LHCN-M2 (cell line): ENCODE data around the gene PLCE1. TPM values are rescaled to one million over a fixed set of nuclear protein-coding genes. Genes with fewer than 3 reads are reported as not detected.

Experiments used
- DNase-seq: peaks from one replicate; pipeline ENCODE4 v3.0.0-alpha.2; 2012; ENCODE audit warnings: low read depth
- total RNA-seq: library from RNA; depleted of rRNA; stranded (reverse); fragments of >200 nt; gene quantifications from 2 replicates; pipeline ENCODE4 v1.2.3, GENCODE V29; 2014; rRNA removed

Gene PLCE1
- total RNA-seq, 1 experiment from 2014 or later, result 6.7 TPM

DNA sequence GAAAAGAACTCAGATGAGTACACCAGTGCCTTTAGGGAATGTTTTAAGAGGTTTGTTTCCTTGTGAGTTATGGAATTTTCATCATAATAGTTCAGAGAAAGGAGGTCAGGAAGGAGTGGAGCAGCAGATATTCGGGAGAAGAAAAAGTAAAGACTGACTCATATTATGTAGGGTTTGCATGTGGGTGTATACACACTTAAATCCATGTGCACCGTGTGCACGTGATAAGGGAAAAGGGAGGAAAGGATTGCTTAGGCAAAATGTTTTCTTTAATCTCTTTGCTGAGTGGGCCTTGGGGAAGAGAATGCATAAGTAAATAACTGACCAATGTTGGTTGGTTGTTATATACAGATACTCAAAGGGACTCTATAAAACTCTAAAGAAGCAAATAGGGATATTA is 30.2 kb downstream of the PLCE1 start:
- DNase-seq, result no peak

- no peak for DNase-seq
Observed at GRCh38 chr10:94024407-94024806, 30.7 kb downstream of the PLCE1 start.

DNA sequence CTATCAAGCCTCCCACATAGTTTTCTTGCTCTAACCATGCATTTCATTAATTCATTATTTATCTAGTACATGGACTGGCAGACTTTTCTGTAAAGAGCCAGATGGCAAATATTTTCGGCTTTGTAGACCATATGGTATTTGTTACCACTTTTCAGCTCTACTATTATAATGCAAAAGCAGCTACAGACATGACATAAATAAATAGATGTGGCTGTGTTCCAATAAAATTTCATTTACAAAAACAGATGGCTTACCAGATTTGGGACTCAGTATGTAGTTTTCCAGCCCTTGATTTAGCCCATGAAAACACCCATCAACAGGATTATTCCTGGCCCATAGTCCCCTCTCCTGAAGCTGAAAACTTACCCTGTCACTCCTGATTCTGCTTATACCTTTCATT is 32.1 kb downstream of the PLCE1 start:
- no peak for DNase-seq

DNA sequence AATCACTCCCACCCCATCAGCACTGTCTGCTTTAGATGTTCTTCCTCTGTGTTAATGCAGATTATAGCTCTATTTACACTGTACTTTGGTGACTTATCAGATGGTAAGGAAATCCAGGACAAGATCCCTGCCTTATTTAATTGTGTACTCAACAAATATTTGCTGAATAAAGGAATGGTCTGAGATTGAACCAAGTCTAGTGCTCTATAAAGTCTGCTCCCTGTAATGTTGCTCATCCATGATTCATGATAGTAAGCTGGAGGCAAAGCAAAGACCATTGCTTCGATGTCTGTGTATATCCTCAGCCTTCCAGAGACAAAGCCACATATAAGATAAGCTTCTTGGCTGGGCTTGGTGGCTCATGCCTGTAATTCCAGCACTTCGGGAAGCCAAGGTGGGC is 33.5 kb downstream of the PLCE1 start:
- no peak for DNase-seq

DNA sequence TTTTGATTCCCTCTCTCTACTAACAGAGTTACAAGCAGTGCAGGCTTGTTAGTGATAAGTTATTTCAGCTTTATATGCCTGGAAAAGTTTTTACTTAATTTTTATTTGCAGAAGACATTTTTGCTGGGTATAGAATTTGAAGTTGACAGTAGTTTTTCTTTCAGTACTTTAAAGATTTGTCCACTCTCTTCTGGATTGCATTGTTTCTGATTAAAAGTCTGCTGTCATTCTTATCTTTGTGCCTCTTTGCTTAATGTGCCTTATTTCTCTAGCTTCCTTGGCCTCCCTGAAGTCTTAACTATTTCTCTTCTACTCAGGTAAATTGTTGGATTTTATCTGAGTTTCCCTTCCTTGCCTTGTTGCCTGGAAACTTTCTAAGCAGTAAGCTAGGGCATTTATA is 36.2 kb downstream of the PLCE1 start:
- DNase-seq, result no peak

GRCh38 chr10:94035982-94036765 is 42.4 kb downstream of the PLCE1 start:
- no peak for DNase-seq

DNA sequence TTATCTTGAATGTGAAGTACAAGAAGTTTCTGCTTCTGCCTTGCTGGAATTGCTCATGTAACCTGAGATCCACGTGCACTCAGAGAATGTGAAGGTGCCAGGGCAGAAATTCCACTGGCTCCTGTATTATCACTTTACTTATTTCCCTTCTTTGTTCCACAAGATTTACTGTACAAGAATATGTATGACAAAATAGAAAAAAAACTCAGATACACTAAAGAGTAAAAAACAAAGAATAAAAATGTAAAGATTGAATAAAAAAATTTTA is 43.0 kb downstream of the PLCE1 start:
- DNase-seq, result no peak

DNA sequence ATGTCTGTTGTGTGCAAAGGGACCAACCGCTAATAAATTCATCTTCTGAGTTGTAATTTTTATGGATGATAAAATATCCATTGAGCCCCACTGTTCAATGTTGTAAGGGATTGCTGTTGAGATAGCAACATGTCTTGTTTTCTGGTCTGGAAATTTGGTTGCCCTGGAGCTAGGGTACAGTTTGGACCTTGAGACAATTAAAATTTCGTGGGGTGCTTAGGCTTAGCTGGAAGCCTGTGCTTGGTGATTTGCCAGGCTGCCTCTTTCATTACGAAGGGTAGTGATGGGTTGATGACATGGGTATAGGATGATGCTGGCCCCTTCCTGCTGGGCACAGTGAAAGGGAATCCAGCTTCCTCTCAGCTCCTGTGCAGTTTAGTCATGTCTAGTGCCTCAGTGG is 43.6 kb downstream of the PLCE1 start:
- no peak for DNase-seq

DNA sequence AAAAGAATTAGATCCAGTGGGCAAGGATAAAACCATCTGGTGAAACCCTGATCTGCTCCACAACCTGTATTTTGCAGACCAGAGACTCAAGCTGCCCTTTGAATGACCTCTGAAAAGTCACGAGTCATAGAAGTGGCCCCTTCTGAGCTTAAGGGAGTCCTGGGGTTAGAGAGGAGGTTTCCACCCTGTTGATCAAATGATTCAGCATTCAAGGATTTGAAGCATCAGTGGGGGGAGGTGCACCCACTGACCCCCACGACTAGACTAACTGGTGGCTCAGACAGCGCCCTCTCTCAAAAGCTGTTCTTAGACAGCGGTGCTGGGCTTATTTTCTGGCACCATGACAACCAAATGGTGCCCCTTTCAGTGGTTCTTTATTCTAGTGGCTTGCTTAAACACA is 44.3 kb downstream of the PLCE1 start:
- peak; percentile 76 for DNase-seq

- no peak for DNase-seq
Observed at GRCh38 chr10:94041206-94041605, 47.5 kb downstream of the PLCE1 start.

DNA sequence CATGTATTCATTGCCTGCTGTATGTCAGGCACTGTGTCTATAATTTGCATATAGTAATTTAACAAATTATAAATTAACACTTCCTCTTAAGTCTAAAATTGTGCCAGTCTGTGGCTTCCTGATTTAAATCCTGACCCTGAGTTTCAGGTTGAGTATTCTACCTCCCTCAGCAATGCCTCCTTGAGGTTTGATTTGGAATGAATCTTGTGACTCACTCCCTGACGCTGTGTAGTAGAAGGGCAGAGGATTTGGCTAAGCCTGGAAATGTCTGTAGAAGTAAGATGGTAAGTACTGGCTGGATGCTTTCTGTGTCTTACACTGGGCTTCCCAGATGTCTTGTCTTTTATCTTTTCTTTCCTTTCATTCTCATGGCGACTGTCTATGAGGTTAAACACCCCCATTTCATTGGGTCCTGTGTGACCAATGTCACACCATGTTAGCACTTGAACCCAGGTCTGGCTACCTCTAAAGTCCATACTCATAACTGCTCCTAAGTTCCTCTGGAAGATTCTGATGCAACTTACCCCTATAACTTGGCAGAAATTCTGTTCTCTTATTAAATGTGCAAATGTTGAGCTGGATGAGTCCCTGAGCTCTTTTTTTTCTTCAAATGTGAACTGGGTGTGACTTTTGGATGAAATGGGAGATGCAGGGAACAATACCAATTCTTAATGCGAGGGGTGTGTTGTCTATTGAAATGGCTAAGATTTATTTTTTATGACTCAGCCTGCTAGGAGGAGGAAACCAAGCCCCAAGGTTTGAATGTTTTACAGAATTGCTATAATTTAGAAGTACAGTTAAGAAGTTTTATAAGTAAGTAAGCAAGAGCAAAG is 48.5 kb downstream of the PLCE1 start:
- DNase-seq, result peak; percentile 85

- no peak for DNase-seq
Observed at GRCh38 chr10:94042834-94043175, 49.1 kb downstream of the PLCE1 start.

Other genes with a start within 250 kb of the PLCE1 start
- gene LGI1, start 236.0 kb upstream of the PLCE1 start, total RNA-seq, result not detected in 2 replicates
- gene SLC35G1, start 100.0 kb upstream of the PLCE1 start, total RNA-seq, result 5.1 and 6.4 TPM in 2 replicates